Right atrium auricular region (tissue), 2 donors: ENCODE measurements around the gene COL4A2. TPM values are rescaled to one million over a fixed set of nuclear protein-coding genes. Genes with fewer than 3 reads are reported as not detected.

Experiments used
- DNase-seq: peaks from one replicate; pipeline ENCODE4 v3.0.0-alpha.2; 2019; ENCODE audit warnings: low spot score
- H3K27ac ChIP-seq, 2 donors: fragments of 200-600 bp; sonication (generic); 1 replicate in 1 of 2; 2 replicates in 1 of 2; pipeline ENCODE4 v1.5.1; 2016 to 2019
- H3K27me3 ChIP-seq, 2 donors: fragments of 200-600 bp; sonication (generic); one replicate each; pipeline versions ENCODE4 v1.5.1 to v1.6.0; 2017 to 2019
- H3K36me3 ChIP-seq: fragments of 200-600 bp; sonication (generic); one replicate; pipeline ENCODE4 v1.5.1; 2016
- H3K4me1 ChIP-seq, 2 donors: fragments of 200-600 bp; sonication (generic); one replicate each; pipeline versions ENCODE4 v1.5.1 to v1.6.0; 2017 to 2019
- H3K4me3 ChIP-seq, 2 donors: fragments of 200-600 bp; sonication (generic); 1 replicate in 1 of 2; 2 replicates in 1 of 2; pipeline ENCODE4 v1.5.1; 2017 to 2019; ENCODE audit warnings: mild to moderate bottlenecking in 1 of 2, moderate library complexity in 1 of 2
- H3K9me3 ChIP-seq, 2 donors: fragments of 200-600 bp; sonication (generic); one replicate each; pipeline ENCODE4 v1.5.1; 2019
- total RNA-seq, 2 donors: library from RNA; depleted of rRNA; stranded (reverse); fragments of >200 nt; gene quantifications; one replicate each; pipeline ENCODE4 v1.1.0, GENCODE V29; 2016
- TF ChIP-seq, protein P1 (sequence below), 2 donors: fragments of 200-600 bp; sonication (generic); IDR thresholded peaks; one replicate each; pipeline ENCODE4 v1.5.1; 2019; ENCODE audit warnings: antibody characterized with exemption in 2 of 2

The COL4A2 gene
- total RNA-seq, 2 donors from 2014 or later, result 141 to 153 TPM

DNA sequence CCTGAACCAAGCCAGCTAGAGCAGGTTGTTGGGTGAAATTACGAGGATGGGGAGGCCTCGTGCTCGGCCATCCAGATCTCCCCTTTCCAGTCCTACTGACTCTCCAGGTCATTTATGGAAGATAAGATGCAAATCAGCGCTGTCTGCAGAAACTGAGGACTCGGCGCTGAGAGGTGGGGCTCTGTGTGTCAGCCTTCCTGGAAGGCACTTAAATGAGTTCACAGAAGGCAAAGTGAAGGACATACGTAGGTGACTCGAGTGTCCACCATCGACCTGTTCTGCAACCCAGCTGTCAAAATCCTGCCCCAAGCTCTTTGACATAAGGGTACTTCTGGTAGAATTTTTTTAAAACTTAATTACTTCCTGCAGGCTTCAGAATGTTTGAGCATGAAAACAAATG, 168.0 kb downstream of the COL4A2 start:
- Histone ChIP-seq H3K36me3 (peaks cover 91% of the 10 kb centered on the region), H3K27ac (no peak overlapping the region), H3K27me3 (no peaks in the 10 kb centered on the region), H3K4me1 (peaks cover 0 to 30% of the 10 kb centered on the region in 2 donors), H3K9me3 (no peaks in the 10 kb centered on the region), H3K4me3 (no peak overlapping the region)
- TF ChIP-seq, protein P1, sequence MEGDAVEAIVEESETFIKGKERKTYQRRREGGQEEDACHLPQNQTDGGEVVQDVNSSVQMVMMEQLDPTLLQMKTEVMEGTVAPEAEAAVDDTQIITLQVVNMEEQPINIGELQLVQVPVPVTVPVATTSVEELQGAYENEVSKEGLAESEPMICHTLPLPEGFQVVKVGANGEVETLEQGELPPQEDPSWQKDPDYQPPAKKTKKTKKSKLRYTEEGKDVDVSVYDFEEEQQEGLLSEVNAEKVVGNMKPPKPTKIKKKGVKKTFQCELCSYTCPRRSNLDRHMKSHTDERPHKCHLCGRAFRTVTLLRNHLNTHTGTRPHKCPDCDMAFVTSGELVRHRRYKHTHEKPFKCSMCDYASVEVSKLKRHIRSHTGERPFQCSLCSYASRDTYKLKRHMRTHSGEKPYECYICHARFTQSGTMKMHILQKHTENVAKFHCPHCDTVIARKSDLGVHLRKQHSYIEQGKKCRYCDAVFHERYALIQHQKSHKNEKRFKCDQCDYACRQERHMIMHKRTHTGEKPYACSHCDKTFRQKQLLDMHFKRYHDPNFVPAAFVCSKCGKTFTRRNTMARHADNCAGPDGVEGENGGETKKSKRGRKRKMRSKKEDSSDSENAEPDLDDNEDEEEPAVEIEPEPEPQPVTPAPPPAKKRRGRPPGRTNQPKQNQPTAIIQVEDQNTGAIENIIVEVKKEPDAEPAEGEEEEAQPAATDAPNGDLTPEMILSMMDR (IDR thresholded peaks at IDR 0.05), result no peak
- DNase-seq, result no peak

- Histone ChIP-seq H3K27me3 (no peaks in the 10 kb centered on the region), H3K36me3 (peaks cover 91% of the 10 kb centered on the region), H3K9me3 (no peaks in the 10 kb centered on the region), H3K27ac (no peak overlapping the region), H3K4me1 (peaks cover 0 to 30% of the 10 kb centered on the region in 2 donors), H3K4me3 (no peak overlapping the region)
- TF ChIP-seq, protein P1 (IDR thresholded peaks at IDR 0.05), result peak in 1 of 2 donors; percentile 18
- DNase-seq, result no peak
These were observed 168.6 kb downstream of the COL4A2 start for GRCh38 chr13:110475550-110476219.

- Histone ChIP-seq H3K4me1 (peaks cover 0 to 27% of the 10 kb centered on the region in 2 donors), H3K4me3 (no peak overlapping the region), H3K9me3 (no peaks in the 10 kb centered on the region), H3K36me3 (peaks cover 87% of the 10 kb centered on the region), H3K27me3 (no peaks in the 10 kb centered on the region), H3K27ac (no peak overlapping the region)
- TF ChIP-seq, protein P1 (IDR thresholded peaks at IDR 0.05), result no peak
- no peak for DNase-seq
These were observed 169.1 kb downstream of the COL4A2 start for GRCh38 chr13:110476220-110476617.

DNA sequence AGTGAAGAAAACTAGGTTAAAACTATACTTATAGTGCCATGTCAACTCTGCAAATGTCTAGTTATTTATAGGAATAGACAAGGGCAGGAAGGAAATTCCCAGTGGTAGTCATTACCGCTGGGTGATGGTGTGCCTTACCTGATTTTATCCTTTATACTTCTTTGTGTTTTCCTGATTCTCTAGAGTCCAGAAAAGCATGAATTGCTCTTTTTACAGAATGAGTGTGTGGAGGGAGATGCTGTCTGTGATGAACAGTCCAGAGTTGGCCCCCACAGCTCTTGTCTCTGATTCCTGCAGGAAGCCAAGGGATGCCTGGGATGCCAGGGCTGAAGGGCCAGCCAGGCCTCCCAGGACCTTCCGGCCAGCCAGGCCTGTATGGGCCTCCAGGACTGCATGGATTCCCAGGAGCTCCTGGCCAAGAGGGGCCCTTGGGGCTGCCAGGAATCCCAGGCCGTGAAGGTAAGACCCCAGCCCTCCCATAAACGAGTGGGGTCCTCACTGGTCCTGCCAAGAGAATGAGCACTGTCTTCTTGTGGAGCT, 170.7 kb downstream of the COL4A2 start:
- TF ChIP-seq, protein P1 (IDR thresholded peaks at IDR 0.05), result no peak
- H3K4me1 ChIP-seq, result peaks cover 0 to 21% of the 10 kb centered on the region in 2 donors
- no peak overlapping the region for H3K27ac ChIP-seq
- H3K9me3 ChIP-seq, result no peaks in the 10 kb centered on the region
- no peaks in the 10 kb centered on the region for H3K27me3 ChIP-seq
- H3K36me3 ChIP-seq, result peaks cover 83% of the 10 kb centered on the region
- H3K4me3 ChIP-seq, result no peak overlapping the region
- DNase-seq, result no peak

- DNase-seq, result no peak
- Histone ChIP-seq H3K36me3 (peaks cover 83% of the 10 kb centered on the region), H3K27ac (no peak overlapping the region)
These were observed 171.5 kb downstream of the COL4A2 start for GRCh38 chr13:110478405-110479214.

More at GRCh38 chr13:110478405-110479214, 171.5 kb downstream of the COL4A2 start:
- Histone ChIP-seq H3K4me3 (no peak overlapping the region), H3K4me1 (peaks cover 0 to 21% of the 10 kb centered on the region in 2 donors), H3K9me3 (no peaks in the 10 kb centered on the region), H3K27me3 (no peaks in the 10 kb centered on the region)
- TF ChIP-seq, protein P1 (IDR thresholded peaks at IDR 0.05), result no peak
